Gastroesophageal sphincter (tissue), 4 donors: ENCODE results near the gene OLIG3. TPM values are rescaled to one million over a fixed set of nuclear protein-coding genes. Genes with fewer than 3 reads are reported as not detected.

Source experiments
- ATAC-seq: fragments of 150-250 bp; one replicate; pipeline ENCODE4 v1.9.1; 2016; ENCODE audit warnings: mild to moderate bottlenecking, moderate library complexity
- H3K27ac ChIP-seq, 4 donors: fragments of 200-600 bp; sonication (generic) in 3 of 4; 1 replicate in 3 of 4; 2 replicates in 1 of 4; pipeline ENCODE4 v1.5.1; 2016 to 2019
- H3K27me3 ChIP-seq: fragments of 200-600 bp; sonication (generic); one replicate; pipeline ENCODE4 v1.5.1; 2019
- H3K36me3 ChIP-seq, 2 donors: fragments of 200-600 bp; sonication (generic); one replicate each; pipeline ENCODE4 v1.5.1; 2019; ENCODE audit warnings: control low read depth in 1 of 2
- H3K4me1 ChIP-seq, 3 donors: fragments of 200-600 bp; sonication (generic); 1 replicate in 2 of 3; 2 replicates in 1 of 3; pipeline ENCODE4 v1.5.1; 2016 to 2019; ENCODE audit warnings: control low read depth in 2 of 3
- H3K4me3 ChIP-seq, 2 donors: fragments of 200-600 bp; sonication (generic); one replicate each; pipeline ENCODE4 v1.5.1; 2019; ENCODE audit warnings: mild to moderate bottlenecking in 1 of 2, moderate library complexity in 1 of 2
- H3K9me3 ChIP-seq, 3 donors: fragments of 200-600 bp; sonication (generic); one replicate each; pipeline ENCODE4 v1.5.1; 2017 to 2019; ENCODE audit warnings: control low read depth in 2 of 3
- CTCF ChIP-seq, 4 experiments: fragments of 200-600 bp in 2 of 4; fragments of 450-650 bp in 2 of 4; sonication (generic) in 1 of 4; IDR thresholded peaks; one replicate each; pipeline ENCODE4 v1.5.1; 2017 to 2019; ENCODE audit warnings: antibody characterized with exemption in 4 of 4, mild to moderate bottlenecking in 2 of 4, moderate library complexity in 2 of 4
- EP300 ChIP-seq: sonication (generic); formaldehyde crosslinking; IDR thresholded peaks from one replicate; pipeline ENCODE4 v1.6.1; 2017; ENCODE audit warnings: antibody characterized with exemption, mild to moderate bottlenecking
- POLR2A ChIP-seq, 2 donors: fragments of 450-650 bp; IDR thresholded peaks; one replicate each; pipeline ENCODE4 v1.6.1; 2017; ENCODE audit warnings: antibody characterized with exemption in 2 of 2, mild to moderate bottlenecking in 2 of 2, moderate library complexity in 1 of 2
- POLR2AphosphoS5 ChIP-seq: sonication (generic); formaldehyde crosslinking; IDR thresholded peaks from one replicate; pipeline ENCODE4 v1.6.1; 2017; ENCODE audit warnings: antibody characterized with exemption
- WGBS, 2 donors: methylation state at CpG; one replicate each; pipeline ENCODE4 v1.1.5; 2018; ENCODE audit warnings: low coverage in 1 of 2; 5-methylcytosine and 5-hydroxymethylcytosine counted together
- total RNA-seq, 4 donors: library from RNA; depleted of rRNA; stranded (reverse); fragments of >200 nt; gene quantifications; one replicate each; pipeline ENCODE4 v1.1.0, GENCODE V29; 2016

The OLIG3 gene
- total RNA-seq, 4 donors from 2014 or later, result 0.23 TPM; not detected in 3

DNA sequence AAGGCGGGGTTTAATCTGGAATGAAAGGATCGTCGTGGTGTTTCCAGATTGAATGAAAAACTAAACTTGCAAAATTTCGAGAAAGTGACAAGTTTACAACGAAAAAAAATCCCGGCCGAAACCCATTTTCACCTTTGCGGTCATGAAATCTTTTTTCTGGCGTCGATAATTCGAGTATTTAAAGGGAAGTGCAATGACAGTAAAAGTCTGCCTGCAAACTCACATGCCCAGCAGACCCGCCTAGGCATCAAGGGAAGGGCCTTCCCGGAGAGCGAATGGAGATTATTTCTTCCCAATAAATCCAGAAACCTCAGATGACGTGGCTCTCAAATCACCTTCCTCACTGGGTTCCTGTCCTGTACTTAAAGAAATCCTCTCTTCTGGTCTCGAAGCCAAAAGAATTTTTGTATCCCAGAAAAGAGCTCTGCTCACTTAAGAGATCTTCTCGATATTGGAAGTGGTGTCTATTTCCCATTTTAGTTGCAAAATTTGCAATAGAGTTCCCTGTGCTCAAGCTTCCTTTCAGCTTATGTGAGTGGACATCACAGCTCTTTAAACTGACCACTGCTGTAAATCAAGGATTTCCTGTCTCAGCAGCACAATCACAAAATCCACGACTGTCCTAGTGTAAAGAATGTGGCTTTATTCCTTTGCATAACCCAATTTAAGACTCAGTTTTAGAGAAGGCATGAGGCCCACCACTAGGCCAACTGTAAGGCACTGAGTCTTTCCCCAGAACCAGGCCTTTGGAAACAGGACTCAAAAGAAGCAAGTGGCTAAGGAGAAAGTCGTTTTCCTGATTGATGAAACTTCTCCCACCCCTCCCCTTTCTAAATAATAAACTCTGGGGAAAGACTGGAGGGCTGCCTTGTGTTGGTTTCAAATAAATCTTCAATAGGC lies 3.9 kb downstream of the OLIG3 start:
- Histone ChIP-seq H3K4me3 (no peak overlapping the region), H3K27me3 (peaks cover 100% of the 10 kb centered on the region), H3K4me1 (peaks cover 0 to 55% (median 25%) of the 10 kb centered on the region in 3 donors), H3K27ac (no peak overlapping the region), H3K9me3 (peaks cover 0 to 5% (median 0%) of the 10 kb centered on the region in 3 donors), H3K36me3 (no peaks in the 10 kb centered on the region)
- TF ChIP-seq EP300, result no peak
- TF ChIP-seq POLR2AphosphoS5, result no peak
- no peak for TF ChIP-seq CTCF (IDR thresholded peaks at IDR 0.05)
- TF ChIP-seq POLR2A (IDR thresholded peaks at IDR 0.05), result no peak
- no peak for ATAC-seq
- 43 to 52% methylated on average over 14 to 19 of the region's 19 CpGs for WGBS, 2 donors

GRCh38 chr6:137489046-137490005 lies 4.9 kb downstream of the OLIG3 start:
- 20% methylated on average over 19 of the region's 47 CpGs; no CpG with 5 or more reads in 1 of the 2 donors for WGBS, 2 donors
- Histone ChIP-seq H3K36me3 (no peaks in the 10 kb centered on the region), H3K9me3 (peaks cover 0 to 5% (median 0%) of the 10 kb centered on the region in 3 donors), H3K4me3 (peak overlapping the region in 1 of 2 donors; percentile 27), H3K27ac (no peak overlapping the region), H3K4me1 (peaks cover 0 to 45% (median 25%) of the 10 kb centered on the region in 3 donors), H3K27me3 (peaks cover 100% of the 10 kb centered on the region)
- TF ChIP-seq POLR2AphosphoS5, result no peak
- no peak for TF ChIP-seq EP300
- ATAC-seq, result no peak

GRCh38 chr6:137488150-137489045 lies 5.8 kb downstream of the OLIG3 start:
- peaks cover 0 to 5% (median 0%) of the 10 kb centered on the region in 3 donors for H3K9me3 ChIP-seq
- peaks cover 0 to 36% (median 20%) of the 10 kb centered on the region in 3 donors for H3K4me1 ChIP-seq
- no peaks in the 10 kb centered on the region for H3K36me3 ChIP-seq
- peaks cover 100% of the 10 kb centered on the region for H3K27me3 ChIP-seq
- H3K27ac ChIP-seq, result no peak overlapping the region
- WGBS, 2 donors, result 0 to 2% methylated on average over 7 to 12 of the region's 73 CpGs
- TF ChIP-seq POLR2A (IDR thresholded peaks at IDR 0.05) (no peak), EP300 (no peak), CTCF (IDR thresholded peaks at IDR 0.05) (no peak), POLR2AphosphoS5 (no peak)
- peak; percentile 16 for ATAC-seq
- peak overlapping the region in 1 of 2 donors; percentile 27 for H3K4me3 ChIP-seq

GRCh38 chr6:137487869-137488149 lies 6.4 kb downstream of the OLIG3 start:
- TF ChIP-seq POLR2A (IDR thresholded peaks at IDR 0.05) (no peak), CTCF (IDR thresholded peaks at IDR 0.05) (no peak), EP300 (no peak), POLR2AphosphoS5 (no peak)
- H3K27ac ChIP-seq, result no peak overlapping the region
- peaks cover 0 to 30% (median 15%) of the 10 kb centered on the region in 3 donors for H3K4me1 ChIP-seq
- H3K9me3 ChIP-seq, result no peaks in the 10 kb centered on the region
- peaks cover 98% of the 10 kb centered on the region for H3K27me3 ChIP-seq
- no peak for ATAC-seq
- WGBS, 2 donors, result no CpG with 5 or more reads among the region's 11 CpGs
- no peaks in the 10 kb centered on the region for H3K36me3 ChIP-seq
- no peak overlapping the region for H3K4me3 ChIP-seq
